Measurements from ENCODE around the gene PCIF1. TPM values are rescaled to one million over a fixed set of nuclear protein-coding genes. Genes with fewer than 3 reads are reported as not detected.

Gene PCIF1
- total RNA-seq, result 11.2 and 19.6 TPM in 2 replicates

GRCh38 chr20:45934586-45935415 is at the start of gene PCIF1:
PCIF1 (plus strand) TSS chr20:45934683; CDS start chr20:45939000, 4,317 bp downstream.

GRCh38 chr20:45887346-45887715 is 47.2 kb upstream of the PCIF1 start, which contains the start of gene SPATA25:
SPATA25 (minus strand) TSS chr20:45887622; CDS start chr20:45887590, 32 bp downstream.

GRCh38 chr20:45890985-45891983 is 43.2 kb upstream of the PCIF1 start, which contains the start of the genes CTSA and NEURL2:
CTSA (plus strand) TSS chr20:45891335; CDS start chr20:45891569, 234 bp downstream.
NEURL2 (minus strand) TSS chr20:45891208; CDS start chr20:45890991, 217 bp downstream.

GRCh38 chr20:45911486-45912343 is 22.8 kb upstream of the PCIF1 start, which contains the start of gene PLTP:
PLTP (minus strand) TSS chr20:45912155; CDS start chr20:45911452, 703 bp downstream.

GRCh38 chr20:45971675-45972499 is 37.4 kb downstream of the PCIF1 start, which contains the start of gene ZNF335:
ZNF335 (minus strand) TSS chr20:45972203; CDS start chr20:45971410, 793 bp downstream.

Other genes starting within 250 kb of the PCIF1 start
- not detected in 2 replicates for gene WFDC13, start 232.6 kb upstream of the PCIF1 start, total RNA-seq
- gene WFDC10B, start 229.7 kb upstream of the PCIF1 start, total RNA-seq, result not detected in 2 replicates
- gene SPINT4, start 212.3 kb upstream of the PCIF1 start, total RNA-seq, result not detected in 2 replicates
- 0.56 and 1.1 TPM in 2 replicates for gene WFDC3, start 142.8 kb upstream of the PCIF1 start, total RNA-seq
- gene DNTTIP1, start 142.7 kb upstream of the PCIF1 start, total RNA-seq, result 10.8 and 24.2 TPM in 2 replicates
- 95.7 and 112 TPM in 2 replicates for gene UBE2C, start 122.0 kb upstream of the PCIF1 start, total RNA-seq
- 0.21 TPM in 1 of 2 replicates, not detected in the other for gene TNNC2, start 107.4 kb upstream of the PCIF1 start, total RNA-seq
- gene SNX21, start 100.9 kb upstream of the PCIF1 start, total RNA-seq, result 23.2 and 37.3 TPM in 2 replicates
- gene ACOT8, start 77.3 kb upstream of the PCIF1 start, total RNA-seq, result 46.7 and 50.1 TPM in 2 replicates
- gene ZSWIM3, start 77.1 kb upstream of the PCIF1 start, total RNA-seq, result 0.74 and 2.4 TPM in 2 replicates
- 6.8 and 9.0 TPM in 2 replicates for gene ZSWIM1, start 53.5 kb upstream of the PCIF1 start, total RNA-seq
- 0.33 TPM in 1 of 2 replicates, not detected in the other for gene SPATA25, start 47.1 kb upstream of the PCIF1 start, total RNA-seq
- 2.0 and 2.3 TPM in 2 replicates for gene NEURL2, start 43.5 kb upstream of the PCIF1 start, total RNA-seq
- gene CTSA, start 43.3 kb upstream of the PCIF1 start, total RNA-seq, result 24.1 and 39.4 TPM in 2 replicates
- 68.9 and 99.4 TPM in 2 replicates for gene PLTP, start 22.5 kb upstream of the PCIF1 start, total RNA-seq
- gene ZNF335, start 37.5 kb downstream of the PCIF1 start, total RNA-seq, result 10.8 and 15.0 TPM in 2 replicates
- gene MMP9, start 74.2 kb downstream of the PCIF1 start, total RNA-seq, result 10.5 and 10.7 TPM in 2 replicates
- gene SLC12A5, start 94.5 kb downstream of the PCIF1 start, total RNA-seq, result 0.56 and 0.98 TPM in 2 replicates
- gene NCOA5, start 155.3 kb downstream of the PCIF1 start, total RNA-seq, result 12.7 and 13.4 TPM in 2 replicates
- gene CD40, start 183.6 kb downstream of the PCIF1 start, total RNA-seq, result 6.2 and 7.8 TPM in 2 replicates